Parathyroid adenoma (tissue), 2 donors: Measurements from ENCODE around the gene OBP2B.
"Not testable (repeated sequence)": the region's sequence is repeated elsewhere in the genome, so short reads cannot be mapped to it uniquely, and the experiment has no call there.

Experiments
- H2AFZ ChIP-seq: fragments of 300-600 bp; sonication (generic); one replicate; pipeline ENCODE4 v1.7.0; 2017; ENCODE audit warnings: antibody characterized with exemption, mild to moderate bottlenecking
- H3K27ac ChIP-seq: fragments of 300-600 bp; sonication (generic); one replicate; pipeline ENCODE4 v1.7.0; 2017
- H3K27me3 ChIP-seq: fragments of 300-600 bp; sonication (generic); one replicate; pipeline ENCODE4 v1.7.0; 2017; ENCODE audit warnings: low read length; ENCODE audit not compliant: control insufficient read depth, insufficient read depth
- H3K36me3 ChIP-seq: fragments of 300-600 bp; sonication (generic); one replicate; pipeline ENCODE4 v1.7.0; 2017; ENCODE audit warnings: low read length; ENCODE audit not compliant: control insufficient read depth, insufficient read depth
- H3K4me1 ChIP-seq: fragments of 300-600 bp; sonication (generic); one replicate; pipeline ENCODE4 v1.7.0; 2017; ENCODE audit warnings: control low read depth
- H3K4me2 ChIP-seq: fragments of 300-600 bp; sonication (generic); one replicate; pipeline ENCODE4 v1.7.0; 2017; ENCODE audit warnings: low read length
- H3K4me3 ChIP-seq: fragments of 300-600 bp; sonication (generic); one replicate; pipeline ENCODE4 v1.7.0; 2017; ENCODE audit warnings: low read depth, low read length
- H3K79me2 ChIP-seq: fragments of 300-600 bp; sonication (generic); one replicate; pipeline ENCODE4 v1.7.0; 2017; ENCODE audit warnings: control low read depth
- H3K9ac ChIP-seq: fragments of 300-600 bp; sonication (generic); one replicate; pipeline ENCODE4 v1.7.0; 2017; ENCODE audit warnings: mild to moderate bottlenecking
- H3K9me3 ChIP-seq: fragments of 300-600 bp; sonication (generic); one replicate; pipeline ENCODE4 v1.7.0; 2017; ENCODE audit warnings: low read length; ENCODE audit not compliant: control insufficient read depth
- CTCF ChIP-seq: fragments of 300-600 bp; sonication (generic); IDR thresholded peaks from one replicate; pipeline ENCODE4 v1.7.0; 2017; ENCODE audit warnings: antibody characterized with exemption, mild to moderate bottlenecking
- donor health status: primary hyperparathyroidism.

Gene OBP2B

GRCh38 chr9:133208880-133209300, at the start of gene OBP2B:
TSS of gene OBP2B (minus strand) at chr9:133209250. CDS start at chr9:133209199, 51 bp downstream.
- H3K9ac ChIP-seq, H3K4me2 ChIP-seq, H3K4me1 ChIP-seq, H3K36me3 ChIP-seq, H3K4me3 ChIP-seq, H3K79me2 ChIP-seq, H3K27ac ChIP-seq, H3K9me3 ChIP-seq, H2AFZ ChIP-seq, H3K27me3 ChIP-seq: not testable (repeated sequence)

GRCh38 chr9:133258061-133259015, 49.3 kb upstream of the OBP2B start:
- Histone ChIP-seq H3K79me2 (no peaks in the 10 kb centered on the region), H3K27ac (peak overlapping the region; percentile 77), H3K9me3 (no peaks in the 10 kb centered on the region), H3K27me3 (no peaks in the 10 kb centered on the region), H2AFZ (peak overlapping the region; percentile 28), H3K4me2 (peak overlapping the region; percentile 19), H3K4me3 (no peak overlapping the region), H3K36me3 (no peaks in the 10 kb centered on the region), H3K9ac (no peak overlapping the region), H3K4me1 (peaks cover 12% of the 10 kb centered on the region)
- no peak for TF ChIP-seq CTCF

GRCh38 chr9:133257465-133257956, 48.5 kb upstream of the OBP2B start:
- Histone ChIP-seq H3K79me2 (no peaks in the 10 kb centered on the region), H3K9ac (no peak overlapping the region), H3K4me1 (peaks cover 12% of the 10 kb centered on the region), H3K36me3 (no peaks in the 10 kb centered on the region), H3K27ac (peak overlapping the region; percentile 77), H3K4me3 (no peak overlapping the region), H3K27me3 (no peaks in the 10 kb centered on the region), H3K4me2 (peak overlapping the region; percentile 39), H3K9me3 (no peaks in the 10 kb centered on the region), H2AFZ (no peak overlapping the region)
- peak; percentile 6 for TF ChIP-seq CTCF

- H3K4me1 ChIP-seq, result peaks cover 12% of the 10 kb centered on the region
- no peak overlapping the region for H3K4me3 ChIP-seq
- no peaks in the 10 kb centered on the region for H3K79me2 ChIP-seq
- no peaks in the 10 kb centered on the region for H3K36me3 ChIP-seq
- no peaks in the 10 kb centered on the region for H3K9me3 ChIP-seq
- no peak overlapping the region for H3K9ac ChIP-seq
- peak overlapping the region; percentile 39 for H3K4me2 ChIP-seq
- TF ChIP-seq CTCF, result no peak
- H3K27me3 ChIP-seq, result no peaks in the 10 kb centered on the region
- H2AFZ ChIP-seq, result no peak overlapping the region
- H3K27ac ChIP-seq, result no peak overlapping the region
These were observed 47.6 kb upstream of the OBP2B start for GRCh38 chr9:133256686-133257091.

GRCh38 chr9:133256136-133256461, 47.0 kb upstream of the OBP2B start:
- Histone ChIP-seq H3K4me1 (peaks cover 12% of the 10 kb centered on the region), H3K4me2 (no peak overlapping the region), H3K9me3 (no peaks in the 10 kb centered on the region), H3K27me3 (no peaks in the 10 kb centered on the region), H3K36me3 (no peaks in the 10 kb centered on the region), H3K27ac (no peak overlapping the region), H2AFZ (no peak overlapping the region), H3K4me3 (no peak overlapping the region), H3K79me2 (no peaks in the 10 kb centered on the region), H3K9ac (no peak overlapping the region)
- no peak for TF ChIP-seq CTCF
